K562 (cell line): ENCODE measurements around the gene DTNBP1. TPM values are rescaled to one million over a fixed set of nuclear protein-coding genes. Genes with fewer than 3 reads are reported as not detected.

Source experiments
- BCOR ChIP-seq: fragments of 450-650 bp; IDR thresholded peaks from 2 replicates; pipeline ENCODE4 v1.6.1; 2016
- CBX2 ChIP-seq: fragments of 200-600 bp; sonication (generic); IDR thresholded peaks from one replicate; pipeline ENCODE4 v1.6.1; 2012; ENCODE audit warnings: mild to moderate bottlenecking, low read length, inconsistent platforms; ENCODE audit not compliant: insufficient read depth, poor library complexity, severe bottlenecking
- CBX5 ChIP-seq: IDR thresholded peaks from 2 replicates; pipeline ENCODE4 v1.6.1; 2014; ENCODE audit warnings: low read depth, borderline replicate concordance
- CC2D1A ChIP-seq: fragments of 450-650 bp; IDR thresholded peaks from 2 replicates; pipeline ENCODE4 v1.6.1; 2017; ENCODE audit warnings: mild to moderate bottlenecking
- CREM ChIP-seq: IDR thresholded peaks from 2 replicates; pipeline ENCODE4 v1.6.1; 2014; ENCODE audit warnings: antibody characterized with exemption, low read depth
- ELF4 ChIP-seq: fragments of 450-650 bp; formaldehyde crosslinking; IDR thresholded peaks from 2 replicates; pipeline ENCODE4 v1.4.0; 2022; ENCODE audit warnings: missing genetic modification characterization
- GATA2 ChIP-seq: sonication (generic); formaldehyde crosslinking; IDR thresholded peaks from 2 replicates; pipeline ENCODE4 v1.4.0; 2020; ENCODE audit warnings: mild to moderate bottlenecking, missing genetic modification reagents
- KLF1 ChIP-seq: fragments of 450-650 bp; IDR thresholded peaks from 2 replicates; pipeline ENCODE4 v1.6.1; 2016; ENCODE audit warnings: missing genetic modification characterization, missing compliant biosample characterization
- KLF10 ChIP-seq: fragments of 250-450 bp; sonication (Bioruptor Pico); IDR thresholded peaks from 2 replicates; pipeline ENCODE4 v1.6.1; 2021; ENCODE audit warnings: matching md5 sums
- NCOA2 ChIP-seq, 2 experiments: fragments of 450-650 bp; IDR thresholded peaks; 2 replicates each; pipeline ENCODE4 v1.6.1; 2018; ENCODE audit warnings: mild to moderate bottlenecking in 2 of 2, moderate library complexity in 1 of 2; ENCODE audit not compliant: partially characterized antibody in 2 of 2
- NFIC ChIP-seq: fragments of 450-650 bp; IDR thresholded peaks from 2 replicates; pipeline ENCODE4 v1.6.1; 2017; ENCODE audit warnings: mild to moderate bottlenecking, inconsistent platforms
- POLR2AphosphoS5 ChIP-seq: IDR thresholded peaks from 2 replicates; pipeline ENCODE4 v1.6.1; 2011; ENCODE audit warnings: mild to moderate bottlenecking, low read depth, low read length, moderate library complexity; ENCODE audit not compliant: control insufficient read depth, insufficient read depth
- PREB ChIP-seq: sonication (generic); formaldehyde crosslinking; IDR thresholded peaks from 2 replicates; pipeline ENCODE4 v1.8.1; 2023; ENCODE audit warnings: mild to moderate bottlenecking, missing genetic modification reagents
- RERE ChIP-seq: sonication (generic); formaldehyde crosslinking; IDR thresholded peaks from 2 replicates; pipeline ENCODE4 v1.8.0; 2023; ENCODE audit warnings: missing genetic modification reagents, mild to moderate bottlenecking, borderline replicate concordance
- RUNX1 ChIP-seq: sonication (generic); IDR thresholded peaks from 2 replicates; pipeline ENCODE4 v1.6.1; 2016; ENCODE audit warnings: antibody characterized with exemption, low read depth
- TAL1 ChIP-seq: fragments of 450-650 bp; IDR thresholded peaks from 2 replicates; pipeline ENCODE4 v1.6.1; 2016; ENCODE audit warnings: mild to moderate bottlenecking
- TCF3 ChIP-seq: sonication (generic); formaldehyde crosslinking; IDR thresholded peaks from 2 replicates; pipeline ENCODE4 v1.4.0; 2020; ENCODE audit warnings: mild to moderate bottlenecking, missing genetic modification reagents
- TRIM24 ChIP-seq, 2 experiments: fragments of 450-650 bp; IDR thresholded peaks; 2 replicates each; pipeline ENCODE4 v1.6.1; 2016
- ZNF124 ChIP-seq: sonication (generic); formaldehyde crosslinking; IDR thresholded peaks from 2 replicates; pipeline ENCODE4 v1.8.1; 2022; ENCODE audit warnings: missing genetic modification reagents
- polyA plus RNA-seq, 8 experiments: library from polyadenylated mRNA; depleted of rRNA in 4 of 8; stranded (reverse) in 5 of 8; unstranded in 3 of 8; fragments of >200 nt; fragmentation: Nextera tagmentation in 2 of 8; fragmentation: Illumina TruSeq in 1 of 8; extraction: Ambion mirVana in 2 of 8; extraction: Trizol in 1 of 8; gene quantifications; 2 replicates each; pipeline versions ENCODE4 v1.2.1 to v1.2.3, GENCODE V29; 2011 to 2014; ENCODE audit warnings: inconsistent platforms in 1 of 8, missing spikeins in 1 of 8
- total RNA-seq, 7 experiments: library from RNA; depleted of rRNA in 6 of 7; stranded (reverse); fragments of >200 nt in 6 of 7; fragmentation: Illumina TruSeq in 2 of 7; extraction: Trizol in 2 of 7; gene quantifications; 2 replicates each; pipeline versions ENCODE4 v1.2.1 to v1.2.3, GENCODE V29; 2011 to 2021; ENCODE audit warnings: low replicate concordance in 1 of 7
- TF ChIP-seq, protein P1 (sequence below), 2 experiments: fragments of 450-650 bp; conservative IDR thresholded peaks; 2 replicates each; pipeline ENCODE4 v1.6.1; 2017; ENCODE audit warnings: mild to moderate bottlenecking in 2 of 2, moderate library complexity in 2 of 2
- TF ChIP-seq, protein P2 (sequence below), 2 experiments: fragments of 450-650 bp in 1 of 2; sonication (generic) in 1 of 2; formaldehyde crosslinking; conservative IDR thresholded peaks; 2 replicates each; pipeline versions ENCODE4 v1.4.0 to v1.8.1; 2020 to 2022; ENCODE audit warnings: mild to moderate bottlenecking in 1 of 2, missing genetic modification reagents in 1 of 2

Gene DTNBP1
- total and polyA plus RNA-seq, 9 of the 15 experiments (the other 6 are each of a cell fraction or from before 2014, with no cell fraction given) = 16.7 to 54.5 (median 21.4) TPM

DNA sequence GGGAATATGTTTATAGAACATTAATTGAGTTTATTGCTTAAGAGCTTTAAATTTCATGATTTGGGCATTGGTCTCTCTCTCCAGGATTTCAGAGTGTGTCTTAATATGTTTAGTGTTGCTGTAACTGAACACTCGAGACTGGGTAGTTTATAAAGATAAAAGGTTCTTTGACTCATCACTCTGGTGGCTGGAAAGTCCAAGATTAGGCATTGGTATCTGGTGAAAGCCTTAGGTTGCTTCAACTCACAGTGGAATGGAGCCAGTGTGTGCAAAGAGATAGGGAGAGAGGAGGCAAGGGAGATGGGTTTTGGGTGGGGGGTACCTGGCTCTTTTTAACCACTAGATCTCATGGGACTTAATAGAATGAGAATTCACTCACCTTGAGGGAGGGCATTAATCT, 35.6 kb upstream of the DTNBP1 start (continued):
- no peak for TF ChIP-seq RERE (CRISPR knock-in tag)
- peak; percentile 98 for TF ChIP-seq TRIM24 (IDR thresholded peaks at IDR 0.05)
- TF ChIP-seq, protein P1, sequence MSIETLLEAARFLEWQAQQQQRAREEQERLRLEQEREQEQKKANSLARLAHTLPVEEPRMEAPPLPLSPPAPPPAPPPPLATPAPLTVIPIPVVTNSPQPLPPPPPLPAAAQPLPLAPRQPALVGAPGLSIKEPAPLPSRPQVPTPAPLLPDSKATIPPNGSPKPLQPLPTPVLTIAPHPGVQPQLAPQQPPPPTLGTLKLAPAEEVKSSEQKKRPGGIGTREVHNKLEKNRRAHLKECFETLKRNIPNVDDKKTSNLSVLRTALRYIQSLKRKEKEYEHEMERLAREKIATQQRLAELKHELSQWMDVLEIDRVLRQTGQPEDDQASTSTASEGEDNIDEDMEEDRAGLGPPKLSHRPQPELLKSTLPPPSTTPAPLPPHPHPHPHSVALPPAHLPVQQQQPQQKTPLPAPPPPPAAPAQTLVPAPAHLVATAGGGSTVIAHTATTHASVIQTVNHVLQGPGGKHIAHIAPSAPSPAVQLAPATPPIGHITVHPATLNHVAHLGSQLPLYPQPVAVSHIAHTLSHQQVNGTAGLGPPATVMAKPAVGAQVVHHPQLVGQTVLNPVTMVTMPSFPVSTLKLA (conservative IDR thresholded peaks at IDR 0.05) = 0 out of 4 replicates have a peak, but pooled peaks of 1 of the 2 experiments have one; percentile 34
- TF ChIP-seq KLF10 = no peak
- TF ChIP-seq CREM = peak; percentile 43; the same call in 1 of the 2 replicates
- TF ChIP-seq POLR2AphosphoS5 = peak; percentile 92
- TF ChIP-seq ZNF124 (CRISPR knock-in tag) = no peak
- TF ChIP-seq TAL1 = peak; percentile 88
- no peak for TF ChIP-seq KLF1 (tag)
- no peak for TF ChIP-seq CBX2
- peak; percentile 92 for TF ChIP-seq TCF3 (CRISPR knock-in tag)
- TF ChIP-seq PREB = no peak
- TF ChIP-seq, protein P2, sequence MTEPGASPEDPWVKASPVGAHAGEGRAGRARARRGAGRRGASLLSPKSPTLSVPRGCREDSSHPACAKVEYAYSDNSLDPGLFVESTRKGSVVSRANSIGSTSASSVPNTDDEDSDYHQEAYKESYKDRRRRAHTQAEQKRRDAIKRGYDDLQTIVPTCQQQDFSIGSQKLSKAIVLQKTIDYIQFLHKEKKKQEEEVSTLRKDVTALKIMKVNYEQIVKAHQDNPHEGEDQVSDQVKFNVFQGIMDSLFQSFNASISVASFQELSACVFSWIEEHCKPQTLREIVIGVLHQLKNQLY (CRISPR knock-in tag; conservative IDR thresholded peaks at IDR 0.05) = no peak
- no peak for TF ChIP-seq ELF4 (CRISPR knock-in tag)
- peak; percentile 86 for TF ChIP-seq NFIC
- TF ChIP-seq CBX5 = peak; percentile 65; the same call in 1 of the 2 replicates
- peak; percentile 56; the same call in 1 of the 2 replicates for TF ChIP-seq BCOR
- TF ChIP-seq RUNX1 = no peak
- TF ChIP-seq NCOA2 (IDR thresholded peaks at IDR 0.05; ENCODE audit: partially characterized antibody in 2 of 2) = peak; percentile 31 to 42
- TF ChIP-seq CC2D1A = peak; percentile 86; the same call in 1 of the 2 replicates
- TF ChIP-seq GATA2 (CRISPR knock-in tag) = peak; percentile 77; the same call in 1 of the 2 replicates
